ENCODE data around the gene SEC31A.

Gene SEC31A

DNA sequence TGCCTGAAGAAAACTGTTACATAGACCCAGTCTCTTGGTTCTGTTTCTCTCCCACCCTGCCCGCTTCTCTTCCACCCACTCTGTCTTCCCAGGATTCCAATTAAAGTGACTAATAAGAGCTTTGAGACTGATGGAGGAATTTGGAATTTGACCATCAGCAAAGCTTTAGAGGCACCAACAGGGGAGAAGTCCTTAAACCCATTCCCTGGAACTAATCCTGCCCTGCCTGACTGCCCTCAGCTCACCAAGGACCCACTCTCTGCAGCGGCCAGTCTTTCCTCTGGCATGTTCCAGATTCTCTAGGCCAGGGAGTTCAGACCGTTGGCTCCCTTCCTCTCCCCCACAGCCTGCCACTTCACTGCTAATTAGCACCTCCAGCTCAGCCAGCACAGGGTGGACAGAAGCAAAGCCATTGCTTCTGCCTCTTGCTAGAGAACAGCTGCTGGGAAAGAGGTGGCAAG, 116.2 kb downstream of the SEC31A start:
- TF ChIP-seq, protein P1, sequence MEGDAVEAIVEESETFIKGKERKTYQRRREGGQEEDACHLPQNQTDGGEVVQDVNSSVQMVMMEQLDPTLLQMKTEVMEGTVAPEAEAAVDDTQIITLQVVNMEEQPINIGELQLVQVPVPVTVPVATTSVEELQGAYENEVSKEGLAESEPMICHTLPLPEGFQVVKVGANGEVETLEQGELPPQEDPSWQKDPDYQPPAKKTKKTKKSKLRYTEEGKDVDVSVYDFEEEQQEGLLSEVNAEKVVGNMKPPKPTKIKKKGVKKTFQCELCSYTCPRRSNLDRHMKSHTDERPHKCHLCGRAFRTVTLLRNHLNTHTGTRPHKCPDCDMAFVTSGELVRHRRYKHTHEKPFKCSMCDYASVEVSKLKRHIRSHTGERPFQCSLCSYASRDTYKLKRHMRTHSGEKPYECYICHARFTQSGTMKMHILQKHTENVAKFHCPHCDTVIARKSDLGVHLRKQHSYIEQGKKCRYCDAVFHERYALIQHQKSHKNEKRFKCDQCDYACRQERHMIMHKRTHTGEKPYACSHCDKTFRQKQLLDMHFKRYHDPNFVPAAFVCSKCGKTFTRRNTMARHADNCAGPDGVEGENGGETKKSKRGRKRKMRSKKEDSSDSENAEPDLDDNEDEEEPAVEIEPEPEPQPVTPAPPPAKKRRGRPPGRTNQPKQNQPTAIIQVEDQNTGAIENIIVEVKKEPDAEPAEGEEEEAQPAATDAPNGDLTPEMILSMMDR (IDR thresholded peaks at IDR 0.05; ENCODE audit: poor library complexity, severe bottlenecking): no peak
- Histone ChIP-seq H3K27ac (ENCODE audit: poor library complexity, severe bottlenecking) (no peak overlapping the region), H3K27me3 (ENCODE audit: insufficient read depth, poor library complexity, severe bottlenecking) (no peaks in the 10 kb centered on the region), H3K9me3 (ENCODE audit: severe bottlenecking) (no peaks in the 10 kb centered on the region), H3K36me3 (ENCODE audit: low read depth) (no peaks in the 10 kb centered on the region), H3K4me1 (ENCODE audit: insufficient read depth, poor library complexity, severe bottlenecking) (no peaks in the 10 kb centered on the region), H3K4me3 (ENCODE audit: severe bottlenecking) (no peak overlapping the region)
- DNase-seq (ENCODE audit: low spot score) (no peak), ATAC-seq (ENCODE audit: low read depth) (no peak)

DNA sequence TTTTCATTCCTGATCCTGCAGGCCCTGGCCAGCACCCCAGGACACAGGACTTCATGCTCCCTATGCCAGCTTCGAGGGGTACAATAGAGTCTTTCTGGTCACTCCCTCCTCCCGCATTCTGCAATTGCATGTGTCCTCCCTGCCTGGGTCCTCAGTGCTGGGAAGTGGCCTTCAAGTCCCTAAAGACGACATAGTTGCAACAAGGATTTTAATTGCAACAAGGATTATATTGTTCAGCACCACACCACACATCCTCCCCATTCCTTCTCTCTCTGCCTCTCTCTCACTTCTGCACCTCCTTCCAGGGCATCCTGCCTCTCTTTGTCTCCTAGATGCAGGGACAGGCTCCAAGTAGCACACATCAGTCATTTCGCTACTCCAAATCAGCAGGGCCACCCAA, 117.9 kb downstream of the SEC31A start:
- no peak for ATAC-seq (ENCODE audit: low read depth)
- no peak for DNase-seq (ENCODE audit: low spot score)
- TF ChIP-seq, protein P1 (IDR thresholded peaks at IDR 0.05; ENCODE audit: poor library complexity, severe bottlenecking): no peak
- no peaks in the 10 kb centered on the region for H3K4me1 ChIP-seq (ENCODE audit: insufficient read depth, poor library complexity, severe bottlenecking)
- H3K27me3 ChIP-seq (ENCODE audit: insufficient read depth, poor library complexity, severe bottlenecking): no peaks in the 10 kb centered on the region
- no peak overlapping the region for H3K27ac ChIP-seq (ENCODE audit: poor library complexity, severe bottlenecking)
- H3K9me3 ChIP-seq (ENCODE audit: severe bottlenecking): no peaks in the 10 kb centered on the region
- no peaks in the 10 kb centered on the region for H3K36me3 ChIP-seq (ENCODE audit: low read depth)
- H3K4me3 ChIP-seq (ENCODE audit: severe bottlenecking): no peak overlapping the region

DNA sequence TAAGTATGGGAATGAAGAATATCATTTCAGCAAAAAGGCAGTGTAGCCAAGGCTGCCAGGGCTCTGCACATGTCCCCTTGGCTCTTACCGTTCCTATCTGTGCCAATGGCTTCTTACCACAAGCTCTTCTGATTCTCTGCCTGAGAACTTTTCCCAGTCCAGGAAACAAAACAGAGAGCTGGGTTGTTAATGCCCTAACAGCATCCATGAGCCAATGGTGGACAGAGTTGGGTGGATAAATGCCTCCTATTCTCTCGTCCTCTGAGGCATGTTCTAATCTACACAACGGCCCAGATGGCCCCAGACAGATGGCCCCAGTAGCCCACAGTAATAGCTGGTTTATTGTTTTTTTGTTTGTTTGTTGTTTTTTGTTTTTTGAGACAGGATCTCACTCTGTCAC, 120.3 kb downstream of the SEC31A start:
- TF ChIP-seq, protein P1 (IDR thresholded peaks at IDR 0.05; ENCODE audit: poor library complexity, severe bottlenecking): no peak
- ATAC-seq (ENCODE audit: low read depth) (no peak), DNase-seq (ENCODE audit: low spot score) (no peak)
- no peaks in the 10 kb centered on the region for H3K9me3 ChIP-seq (ENCODE audit: severe bottlenecking)
- H3K4me1 ChIP-seq (ENCODE audit: insufficient read depth, poor library complexity, severe bottlenecking): no peaks in the 10 kb centered on the region
- H3K36me3 ChIP-seq (ENCODE audit: low read depth): no peaks in the 10 kb centered on the region
- no peak overlapping the region for H3K4me3 ChIP-seq (ENCODE audit: severe bottlenecking)
- no peak overlapping the region for H3K27ac ChIP-seq (ENCODE audit: poor library complexity, severe bottlenecking)
- no peaks in the 10 kb centered on the region for H3K27me3 ChIP-seq (ENCODE audit: insufficient read depth, poor library complexity, severe bottlenecking)

All from RWPE2 (cell line).